Activated CD4-positive, CD25-positive, alpha-beta regulatory T cell treated with anti-CD3 and anti-CD28 coated beads, Interleukin-2, amount 50 U/mL, for 16 hours (primary cell): Measurements from ENCODE around the gene PPARD.
"Not testable (repeated sequence)": the region's sequence is repeated elsewhere in the genome, so short reads cannot be mapped to it uniquely, and the experiment has no call there.

ENCODE experiments used
- DNase-seq: peaks from one replicate; pipeline ENCODE4 v3.0.0-alpha.2; 2020; ENCODE audit warnings: low read depth, low spot score

PPARD gene

GRCh38 chr6:35381132-35381531 lies 38.8 kb downstream of the PPARD start:
- DNase-seq = no peak

- no peak for DNase-seq
These were observed 39.7 kb downstream of the PPARD start for GRCh38 chr6:35382015-35382414.

GRCh38 chr6:35385457-35386202 lies 43.3 kb downstream of the PPARD start:
- DNase-seq = no peak

GRCh38 chr6:35386989-35387388 lies 44.6 kb downstream of the PPARD start:
- no peak for DNase-seq

- no peak for DNase-seq
These were observed 45.7 kb downstream of the PPARD start for GRCh38 chr6:35388030-35388429.

GRCh38 chr6:35388772-35389352 lies 46.5 kb downstream of the PPARD start:
- no peak for DNase-seq

- not testable (repeated sequence) for DNase-seq
These were observed 47.0 kb downstream of the PPARD start for GRCh38 chr6:35389386-35389785.

- no peak for DNase-seq
These were observed 49.0 kb downstream of the PPARD start for GRCh38 chr6:35391240-35391968.

GRCh38 chr6:35392111-35392702 lies 49.8 kb downstream of the PPARD start:
- DNase-seq = no peak

GRCh38 chr6:35392773-35393672 lies 50.7 kb downstream of the PPARD start:
- DNase-seq = no peak

- no peak for DNase-seq
These were observed 54.6 kb downstream of the PPARD start for GRCh38 chr6:35396991-35397390.

- no peak for DNase-seq
These were observed 55.6 kb downstream of the PPARD start for GRCh38 chr6:35397806-35398418.

GRCh38 chr6:35398526-35398925 lies 56.2 kb downstream of the PPARD start:
- DNase-seq = no peak

GRCh38 chr6:35400111-35400510 lies 57.8 kb downstream of the PPARD start:
- DNase-seq = no peak

- DNase-seq = no peak
These were observed 58.5 kb downstream of the PPARD start for GRCh38 chr6:35400901-35401311.

GRCh38 chr6:35401514-35401913 lies 59.2 kb downstream of the PPARD start:
- DNase-seq = no peak

- no peak for DNase-seq
These were observed 59.9 kb downstream of the PPARD start for GRCh38 chr6:35402136-35402855.

GRCh38 chr6:35402856-35403191 lies 60.5 kb downstream of the PPARD start:
- no peak for DNase-seq

- no peak for DNase-seq
These were observed 61.4 kb downstream of the PPARD start for GRCh38 chr6:35403544-35404442.
